ENCODE measurements around the gene P4HTM. TPM values are rescaled to one million over a fixed set of nuclear protein-coding genes. Genes with fewer than 3 reads are reported as not detected.

P4HTM gene
- total and polyA plus RNA-seq, 2 donors (not counting 3 experiments of a cell fraction or from before 2014, with no cell fraction given), result 23.0 to 32.7 TPM

GRCh38 chr3:49053543-49053942 is 63.5 kb downstream of the P4HTM start:
- Histone ChIP-seq H3K27ac (ENCODE audit: insufficient read depth, low read depth, low read length) (no peak overlapping the region), H3K9me1 (replicated peaks; ENCODE audit: control insufficient read depth, extremely low read depth, insufficient read depth, low read length) (peaks cover 2% of the 10 kb centered on the region), H4K20me1 (replicated peaks; ENCODE audit: control insufficient read depth, extremely low read depth, insufficient read depth, low read length) (no peaks in the 10 kb centered on the region), H3K27me3 (ENCODE audit: control insufficient read depth in 2 of 2, insufficient read depth in 2 of 2, low read length in 2 of 2) (no peaks in the 10 kb centered on the region), H3K9ac (replicated peaks; ENCODE audit: extremely low read depth, insufficient read depth, low read length) (no peak overlapping the region), H3K79me2 (ENCODE audit: control insufficient read depth, insufficient read depth, low read length) (peaks cover 5% of the 10 kb centered on the region), H3K4me2 (ENCODE audit: insufficient read depth, low read length) (no peak overlapping the region), H3K9me3 (replicated peaks; ENCODE audit: control insufficient read depth, insufficient read depth, low read length) (no peaks in the 10 kb centered on the region), H3K4me1 (ENCODE audit: control insufficient read depth, extremely low read depth, insufficient read depth, low read length) (no peaks in the 10 kb centered on the region), H3K4me3 (replicated peaks in 1 of 3; ENCODE audit: insufficient read depth in 1 of 3, low read depth in 1 of 3, low read length in 3 of 3) (no peak overlapping the region), H2AFZ (ENCODE audit: low read depth, low read length) (no peak overlapping the region), H3K36me3 (ENCODE audit: control insufficient read depth in 2 of 2, extremely low read depth in 1 of 2, insufficient read depth in 2 of 2, low read length in 2 of 2) (peaks cover 14 to 20% of the 10 kb centered on the region in 2 experiments)
- TF ChIP-seq CTCF (IDR thresholded peaks at IDR 0.05; ENCODE audit: extremely low read depth in 1 of 2, insufficient read depth in 1 of 2, low read depth in 1 of 2, low read length in 2 of 2) (no peak), EZH2 (IDR thresholded peaks at IDR 0.05; ENCODE audit: borderline replicate concordance, low read depth, low read length, severe bottlenecking) (no peak), MYC (IDR thresholded peaks at IDR 0.05; ENCODE audit: low read depth, low read length) (no peak), FOS (IDR thresholded peaks at IDR 0.05; ENCODE audit: borderline replicate concordance, insufficient read depth, low read length) (no peak)
- CTCF ChIA-PET, result interaction anchor here (1.4 kb wide), 1 partner anchor 12 kb away, joined by 4 read pairs; no protein-coding TSS in a partner anchor
- dilution Hi-C loops (cut with MboI; ENCODE audit: extremely low pct_ligation_motif_present, low sequenced_read_pairs), result no loop called here
- no peak for DNase-seq (ENCODE audit: low read depth, low spot score)
- BruUV-seq (replicated peaks), result no TSS peak
- POLR2A ChIA-PET, result no interaction called here
- FAIRE-seq, result no peak
- intact Hi-C loops (cut with micrococcal nuclease), result no loop called here

GRCh38 chr3:49054344-49054862 is 64.4 kb downstream of the P4HTM start:
- Histone ChIP-seq H2AFZ (ENCODE audit: low read depth, low read length) (no peak overlapping the region), H3K9ac (replicated peaks; ENCODE audit: extremely low read depth, insufficient read depth, low read length) (no peak overlapping the region), H3K27me3 (ENCODE audit: control insufficient read depth in 2 of 2, insufficient read depth in 2 of 2, low read length in 2 of 2) (no peaks in the 10 kb centered on the region), H4K20me1 (replicated peaks; ENCODE audit: control insufficient read depth, extremely low read depth, insufficient read depth, low read length) (no peaks in the 10 kb centered on the region), H3K9me3 (replicated peaks; ENCODE audit: control insufficient read depth, insufficient read depth, low read length) (no peaks in the 10 kb centered on the region), H3K9me1 (replicated peaks; ENCODE audit: control insufficient read depth, extremely low read depth, insufficient read depth, low read length) (peaks cover 2% of the 10 kb centered on the region), H3K79me2 (ENCODE audit: control insufficient read depth, insufficient read depth, low read length) (peaks cover 5% of the 10 kb centered on the region), H3K4me1 (ENCODE audit: control insufficient read depth, extremely low read depth, insufficient read depth, low read length) (no peaks in the 10 kb centered on the region), H3K4me3 (replicated peaks in 1 of 3; ENCODE audit: insufficient read depth in 1 of 3, low read depth in 1 of 3, low read length in 3 of 3) (no peak overlapping the region), H3K27ac (ENCODE audit: insufficient read depth, low read depth, low read length) (no peak overlapping the region), H3K36me3 (ENCODE audit: control insufficient read depth in 2 of 2, extremely low read depth in 1 of 2, insufficient read depth in 2 of 2, low read length in 2 of 2) (peaks cover 14 to 20% of the 10 kb centered on the region in 2 experiments), H3K4me2 (ENCODE audit: insufficient read depth, low read length) (no peak overlapping the region)
- FAIRE-seq, result no peak
- TF ChIP-seq MAX (IDR thresholded peaks at IDR 0.05; ENCODE audit: insufficient read depth, insufficient read length) (no peak), POLR2A (IDR thresholded peaks at IDR 0.05; ENCODE audit: low read depth, low read length) (no peak), MYC (IDR thresholded peaks at IDR 0.05; ENCODE audit: low read depth, low read length) (no peak), JUN (IDR thresholded peaks at IDR 0.05; ENCODE audit: borderline replicate concordance, insufficient read depth, insufficient read length, low read depth) (no peak), FOS (IDR thresholded peaks at IDR 0.05; ENCODE audit: borderline replicate concordance, insufficient read depth, low read length) (no peak), GATA2 (IDR thresholded peaks at IDR 0.05; ENCODE audit: insufficient read depth, insufficient read length, low read depth, low read length) (no peak), EZH2 (IDR thresholded peaks at IDR 0.05; ENCODE audit: borderline replicate concordance, low read depth, low read length, severe bottlenecking) (no peak), CTCF (IDR thresholded peaks at IDR 0.05; ENCODE audit: extremely low read depth in 1 of 2, insufficient read depth in 1 of 2, low read depth in 1 of 2, low read length in 2 of 2) (no peak), POLR2AphosphoS5 (IDR thresholded peaks at IDR 0.05; ENCODE audit: insufficient read depth, low read depth, low read length) (no peak)
- POLR2A ChIA-PET, result no interaction called here
- dilution Hi-C loops (cut with MboI; ENCODE audit: extremely low pct_ligation_motif_present, low sequenced_read_pairs), result no loop called here
- intact Hi-C loops (cut with micrococcal nuclease), result no loop called here
- BruUV-seq (replicated peaks), result no TSS peak
- no peak for DNase-seq (ENCODE audit: low read depth, low spot score)
- CTCF ChIA-PET, result no interaction called here

All from endothelial cell of umbilical vein (primary cell).